HG02970 (cell line): ENCODE results near the gene TMEM214.

ENCODE experiments used
- ATAC-seq: cut with Tn5 transposase; IDR thresholded peaks from one replicate; pipeline ENCODE4 v1.9.1; 2021; ENCODE audit warnings: mild to moderate bottlenecking, moderate library complexity, moderate number of reproducible peaks; ENCODE audit not compliant: unreplicated experiment, low FRiP score

TMEM214 gene

GRCh38 chr2:27038631-27039339 lies 6.0 kb downstream of the TMEM214 start:
- ATAC-seq: no peak

GRCh38 chr2:27039426-27039825 lies 6.7 kb downstream of the TMEM214 start:
- ATAC-seq: no peak

- no peak for ATAC-seq
These were observed 7.1 kb downstream of the TMEM214 start for GRCh38 chr2:27039871-27040270.

GRCh38 chr2:27040282-27040681 lies 7.5 kb downstream of the TMEM214 start:
- ATAC-seq: no peak

- no peak for ATAC-seq
These were observed 9.0 kb downstream of the TMEM214 start for GRCh38 chr2:27041752-27042151.

- ATAC-seq: no peak
These were observed 9.4 kb downstream of the TMEM214 start for GRCh38 chr2:27042159-27042661.

- ATAC-seq: no peak
These were observed 10.3 kb downstream of the TMEM214 start for GRCh38 chr2:27042985-27043634.

GRCh38 chr2:27049422-27050280 lies 16.9 kb downstream of the TMEM214 start:
- ATAC-seq: peak; percentile 19

GRCh38 chr2:27050281-27050995 lies 17.7 kb downstream of the TMEM214 start:
- ATAC-seq: peak; percentile 51

GRCh38 chr2:27050996-27051901 lies 18.5 kb downstream of the TMEM214 start, which contains the start of gene AGBL5:
Gene AGBL5, plus strand, starts transcription at chr2:27051668. Its CDS starts 1,291 bp downstream, at chr2:27052959.
- peak; percentile 63 for ATAC-seq

- ATAC-seq: no peak
These were observed 19.3 kb downstream of the TMEM214 start for GRCh38 chr2:27051902-27052645.

- no peak for ATAC-seq
These were observed 20.6 kb downstream of the TMEM214 start for GRCh38 chr2:27053321-27053720.

GRCh38 chr2:27053776-27054175 lies 21.0 kb downstream of the TMEM214 start:
- no peak for ATAC-seq

- ATAC-seq: no peak
These were observed 22.0 kb downstream of the TMEM214 start for GRCh38 chr2:27054721-27055120.

GRCh38 chr2:27057184-27057583 lies 24.4 kb downstream of the TMEM214 start:
- no peak for ATAC-seq

- no peak for ATAC-seq
These were observed 25.4 kb downstream of the TMEM214 start for GRCh38 chr2:27058210-27058609.

- ATAC-seq: no peak
These were observed 26.5 kb downstream of the TMEM214 start for GRCh38 chr2:27059141-27059820.

GRCh38 chr2:27060323-27060722 lies 27.6 kb downstream of the TMEM214 start:
- ATAC-seq: no peak
